ENCODE measurements around the gene SCAMP1. TPM values are rescaled to one million over a fixed set of nuclear protein-coding genes. Genes with fewer than 3 reads are reported as not detected.

The SCAMP1 gene
- 13.7 to 30.2 TPM (median 27.3 TPM) in 5 replicates for total RNA-seq (2022; extraction: Qiagen RNA extraction; ENCODE audit: low read depth)

DNA sequence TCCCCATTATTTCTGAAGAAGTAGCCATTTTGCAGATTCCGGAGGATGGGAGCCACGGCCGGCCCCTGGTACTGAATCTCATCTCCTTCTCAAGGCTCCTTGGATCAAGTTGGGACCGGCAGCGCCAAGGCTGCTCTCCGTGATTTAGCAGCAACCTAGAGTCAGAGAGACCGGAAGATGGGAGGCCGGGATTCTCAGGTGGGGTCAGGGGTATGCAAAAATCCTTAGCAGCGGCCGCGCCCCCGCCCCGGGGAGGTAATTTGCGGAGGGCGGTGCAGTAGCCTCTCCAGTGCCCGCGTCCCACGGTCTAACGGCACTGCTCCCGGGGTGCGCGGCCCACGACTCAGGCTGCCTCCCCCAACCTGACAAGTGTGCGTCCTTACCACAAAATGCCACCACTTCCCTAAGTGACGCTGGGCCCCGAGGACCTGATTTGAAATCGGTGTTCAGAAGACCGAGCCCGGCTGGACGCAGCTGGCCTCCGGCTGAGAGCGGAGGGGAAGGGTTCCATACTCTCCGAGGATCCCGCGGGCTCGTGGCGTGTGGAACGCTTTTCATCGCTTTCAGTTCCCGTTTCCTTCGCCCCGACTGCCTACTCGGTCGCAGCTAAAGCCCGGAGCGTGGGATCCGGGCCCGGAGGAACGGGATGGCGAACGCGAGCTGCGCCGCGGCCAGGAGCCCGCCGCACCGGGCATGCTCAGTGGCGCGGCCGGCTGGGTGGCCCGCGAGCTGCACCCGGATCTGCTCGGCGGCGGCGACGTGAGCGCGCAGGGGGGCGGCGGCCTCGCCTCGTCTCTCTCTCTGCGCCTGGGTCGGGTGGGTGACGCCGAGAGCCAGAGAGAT lies at the start of gene SCAMP1:
TSS of gene SCAMP1 (plus strand) at position 787 of the 843 bp plus-strand sequence. CDS start at position 842, 55 bp downstream.

Other genes with a start within 250 kb of the SCAMP1 start
- gene AP3B1, start 65.9 kb upstream of the SCAMP1 start, total RNA-seq (2022; extraction: Qiagen RNA extraction; ENCODE audit: low read depth): 18.9 to 35.1 TPM (median 34.4 TPM) in 5 replicates